TTC549 (cell line): ENCODE measurements around the gene DAZAP1.
"Not testable (repeated sequence)": the region's sequence is repeated elsewhere in the genome, so short reads cannot be mapped to it uniquely, and the experiment has no call there.

ENCODE experiments used
- FAIRE-seq: peaks from 2 replicates; lab custom pipeline; 2012; peaks lifted over from hg19 to GRCh38; lab: Jason Lieb, UNC

Gene DAZAP1

DNA sequence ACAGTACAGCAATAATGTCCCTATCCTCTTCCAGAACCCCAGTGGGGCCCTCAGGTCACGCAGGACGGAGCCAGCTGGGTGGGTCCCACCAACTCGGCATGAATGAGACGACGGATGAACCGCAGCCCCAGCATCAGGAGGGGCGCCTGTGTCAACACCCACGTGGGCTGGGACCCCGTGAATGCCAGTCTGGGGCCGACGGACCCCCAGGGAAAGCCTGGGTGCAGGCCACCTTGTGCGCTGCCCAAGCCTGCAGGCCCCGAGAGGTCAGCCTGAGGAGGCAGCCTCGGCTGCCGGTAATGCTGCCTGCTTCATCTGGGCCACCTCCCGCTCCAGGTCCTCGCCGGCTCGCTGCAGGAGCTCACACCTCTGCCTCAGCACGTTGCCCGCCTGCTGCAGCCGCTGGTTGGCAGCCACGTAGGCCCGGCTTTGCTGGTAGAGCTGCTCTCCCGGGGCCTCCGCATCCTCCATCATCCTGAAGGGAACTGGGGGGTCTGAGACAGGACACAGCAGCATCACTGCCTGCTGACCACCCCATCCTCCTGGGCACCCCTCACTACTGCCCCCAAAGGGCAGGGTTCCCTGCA is 67.5 kb downstream of the DAZAP1 start:
- FAIRE-seq: no peak

DNA sequence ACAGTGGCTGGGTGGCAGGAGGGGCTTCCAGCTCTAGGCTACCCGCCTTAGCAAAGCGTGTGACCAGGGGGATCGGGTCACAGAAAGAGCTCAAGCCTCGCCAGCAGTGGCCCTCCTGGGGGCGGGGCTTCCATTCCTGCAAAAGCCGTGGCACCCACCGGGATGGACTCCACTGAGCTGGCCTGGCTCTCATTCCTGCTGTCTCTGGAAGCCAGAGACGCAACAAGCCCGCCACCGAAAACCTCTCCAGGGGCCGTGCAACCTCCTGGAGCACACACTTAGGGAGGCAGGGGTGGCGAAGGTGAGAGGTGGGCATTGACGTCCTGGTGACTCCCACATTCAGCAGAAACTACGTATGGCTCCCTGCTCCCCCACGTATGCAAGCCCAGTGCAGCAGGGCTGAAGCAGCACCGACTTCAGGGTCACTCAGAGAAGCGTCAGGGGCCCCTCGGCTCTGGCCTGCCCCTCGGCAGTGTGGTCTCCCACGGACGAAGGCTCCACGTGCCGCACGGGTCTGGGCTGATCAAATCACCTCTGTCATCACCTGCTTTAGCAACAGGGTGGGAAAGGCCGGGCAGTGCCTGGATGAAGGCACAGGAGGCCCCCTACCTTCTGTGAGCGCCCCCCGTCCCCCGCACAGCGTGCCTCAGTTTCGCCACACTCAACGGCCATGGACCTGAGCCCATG is 68.5 kb downstream of the DAZAP1 start:
- no peak for FAIRE-seq

DNA sequence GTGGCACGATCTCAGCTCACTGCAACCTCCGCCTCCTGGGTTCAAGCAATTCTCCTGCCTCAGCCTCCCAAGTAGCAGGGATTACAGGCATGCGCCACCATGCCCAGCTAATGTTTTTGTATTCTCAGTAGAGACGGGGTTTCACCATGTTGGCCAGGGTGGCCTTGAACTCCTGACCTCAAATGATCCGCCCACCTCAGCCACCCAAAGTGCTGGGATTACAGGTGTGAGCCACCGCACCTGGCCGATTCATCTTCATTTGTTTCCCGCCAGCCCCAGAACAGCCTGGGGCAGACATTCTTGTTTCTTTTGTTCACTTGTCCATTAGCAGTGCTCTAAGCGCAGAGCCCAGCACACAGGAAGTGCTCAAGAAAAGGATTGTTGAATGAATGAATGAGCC is 69.7 kb downstream of the DAZAP1 start:
- not testable (repeated sequence) for FAIRE-seq

DNA sequence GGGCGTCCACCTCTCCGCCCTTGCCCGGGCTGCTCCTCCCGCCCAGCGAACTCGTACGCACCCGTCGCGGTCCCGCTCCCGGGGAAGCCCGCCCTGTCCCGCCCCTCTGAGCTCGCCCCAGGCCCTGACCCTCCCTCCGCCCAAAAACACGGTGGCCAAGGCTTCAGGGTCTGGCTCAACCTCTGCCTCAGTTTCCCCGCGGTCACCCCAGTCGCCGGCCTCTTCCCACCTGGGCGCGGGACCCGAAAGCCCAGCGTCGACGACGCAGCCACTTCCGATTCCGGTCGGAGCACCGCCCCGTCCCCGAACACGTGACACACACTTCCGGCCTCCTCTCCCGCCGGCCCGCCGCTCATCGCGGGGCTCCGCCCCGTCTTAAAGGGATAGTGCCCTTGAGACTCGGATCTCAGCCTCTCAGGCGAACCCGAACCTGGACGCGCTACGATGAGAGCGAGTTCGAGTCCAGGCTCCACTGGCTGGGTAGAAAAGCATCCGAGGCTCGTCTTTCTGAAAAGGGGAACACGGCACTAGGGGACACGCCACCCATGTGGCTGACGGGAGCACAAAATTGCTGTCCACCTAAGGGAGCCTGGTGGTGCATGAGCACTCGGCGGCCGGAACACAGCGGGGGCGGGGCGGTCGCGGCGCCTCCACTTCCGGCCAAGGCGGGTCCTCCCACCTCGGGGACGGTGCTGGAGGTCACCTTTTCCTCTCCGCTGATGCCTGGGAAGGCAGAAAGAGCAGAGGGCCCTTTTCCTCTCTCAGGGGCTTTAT is 71.7 kb downstream of the DAZAP1 start, which contains the start of gene C19orf25:
TSS of gene C19orf25 (minus strand) at position 282 of the 774 bp plus-strand sequence. CDS start 312 bp downstream, outside the sequence.
- FAIRE-seq: peak; percentile 62

DNA sequence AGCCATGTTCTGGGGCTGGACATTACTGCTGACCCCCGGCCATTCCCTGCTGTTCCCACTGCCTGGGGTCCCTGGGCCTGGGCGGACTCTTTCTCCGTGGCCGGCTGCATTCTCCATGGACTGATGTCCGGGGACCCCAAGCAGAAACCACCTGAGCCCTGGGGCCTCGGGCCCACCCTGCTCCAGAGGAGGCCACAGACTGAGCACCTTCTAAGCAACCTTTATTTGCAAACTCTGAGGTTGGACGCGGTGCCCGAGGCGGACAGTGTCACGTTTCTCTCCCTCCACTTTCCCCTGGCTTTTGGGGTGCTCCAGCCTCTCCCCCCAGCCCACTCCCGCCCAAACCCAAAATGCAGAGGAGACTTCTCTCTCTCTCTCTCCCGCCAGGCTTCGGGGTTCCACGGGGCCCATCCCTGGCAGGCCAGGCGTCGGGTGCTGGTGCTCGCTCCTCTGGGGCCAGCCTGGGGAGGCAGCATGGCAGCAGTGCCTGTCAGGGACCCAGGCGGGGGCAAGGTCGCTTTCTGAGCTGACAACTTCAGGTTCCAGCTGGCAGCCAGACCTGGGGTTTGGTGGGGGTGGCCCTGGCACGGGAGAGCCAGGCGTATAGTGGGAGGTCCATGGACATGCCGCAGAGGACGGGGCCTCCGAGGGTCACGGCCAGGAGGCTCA is 74.0 kb downstream of the DAZAP1 start:
- no peak for FAIRE-seq

DNA sequence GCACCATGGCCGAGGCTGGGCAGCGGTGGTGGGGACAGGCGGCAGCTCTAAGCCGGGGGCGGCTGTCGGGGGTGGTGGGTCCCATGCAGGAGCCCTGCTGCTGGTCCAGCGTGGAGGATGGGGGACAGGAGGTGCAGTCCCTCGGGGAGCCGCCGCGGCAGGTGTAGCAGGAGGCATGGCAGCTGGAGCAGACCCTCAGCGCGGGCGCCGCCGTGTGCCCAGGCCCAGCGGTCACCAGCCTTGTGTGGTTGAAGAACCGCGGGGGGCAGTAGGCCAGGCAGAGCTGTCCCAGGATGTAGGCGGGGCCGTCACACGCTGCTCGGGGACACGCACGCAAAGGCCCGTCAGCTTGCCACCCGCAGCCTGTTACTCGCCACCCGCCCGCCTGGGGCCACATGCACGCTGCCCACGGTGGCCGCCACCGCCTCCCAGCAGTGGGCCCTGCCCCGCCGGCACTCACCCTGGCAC is 74.5 kb downstream of the DAZAP1 start:
- no peak for FAIRE-seq

DNA sequence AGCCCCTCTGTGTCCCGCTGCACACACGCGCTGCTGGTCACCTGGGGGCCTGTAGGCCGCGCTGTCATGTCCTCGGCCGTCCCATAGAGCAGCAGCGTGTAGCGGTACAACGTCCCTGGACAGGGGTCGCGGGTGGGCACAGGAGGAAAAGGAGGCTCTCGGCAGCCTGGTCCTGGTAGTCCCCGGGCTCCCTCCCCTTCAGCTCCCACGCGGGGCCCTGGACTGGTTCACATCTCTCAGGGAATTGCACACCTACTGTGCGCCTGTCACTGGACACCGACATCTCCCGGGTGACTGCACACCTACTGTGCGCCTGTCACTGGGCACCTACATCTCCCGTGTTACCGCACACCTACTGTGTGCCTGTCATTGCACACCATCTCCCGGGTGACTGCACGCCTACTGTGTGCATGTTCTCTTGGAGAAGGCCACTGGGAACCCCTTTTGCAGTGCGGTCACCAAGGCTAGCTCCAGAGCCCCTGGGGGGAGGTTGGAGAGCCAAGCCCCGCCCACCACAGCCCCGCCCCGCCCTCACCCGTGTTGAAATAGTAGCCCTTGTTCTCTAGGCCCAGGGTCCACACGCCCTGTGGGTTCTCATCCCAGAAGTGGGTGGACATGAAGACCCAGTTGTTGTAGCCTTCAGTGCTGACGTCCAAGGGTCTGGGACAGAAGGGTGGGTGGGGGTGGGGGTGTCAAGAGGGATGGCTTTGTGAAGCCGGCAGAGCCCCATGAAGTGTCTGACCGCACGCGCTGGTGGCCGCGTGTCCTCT is 75.2 kb downstream of the DAZAP1 start:
- FAIRE-seq: no peak

DNA sequence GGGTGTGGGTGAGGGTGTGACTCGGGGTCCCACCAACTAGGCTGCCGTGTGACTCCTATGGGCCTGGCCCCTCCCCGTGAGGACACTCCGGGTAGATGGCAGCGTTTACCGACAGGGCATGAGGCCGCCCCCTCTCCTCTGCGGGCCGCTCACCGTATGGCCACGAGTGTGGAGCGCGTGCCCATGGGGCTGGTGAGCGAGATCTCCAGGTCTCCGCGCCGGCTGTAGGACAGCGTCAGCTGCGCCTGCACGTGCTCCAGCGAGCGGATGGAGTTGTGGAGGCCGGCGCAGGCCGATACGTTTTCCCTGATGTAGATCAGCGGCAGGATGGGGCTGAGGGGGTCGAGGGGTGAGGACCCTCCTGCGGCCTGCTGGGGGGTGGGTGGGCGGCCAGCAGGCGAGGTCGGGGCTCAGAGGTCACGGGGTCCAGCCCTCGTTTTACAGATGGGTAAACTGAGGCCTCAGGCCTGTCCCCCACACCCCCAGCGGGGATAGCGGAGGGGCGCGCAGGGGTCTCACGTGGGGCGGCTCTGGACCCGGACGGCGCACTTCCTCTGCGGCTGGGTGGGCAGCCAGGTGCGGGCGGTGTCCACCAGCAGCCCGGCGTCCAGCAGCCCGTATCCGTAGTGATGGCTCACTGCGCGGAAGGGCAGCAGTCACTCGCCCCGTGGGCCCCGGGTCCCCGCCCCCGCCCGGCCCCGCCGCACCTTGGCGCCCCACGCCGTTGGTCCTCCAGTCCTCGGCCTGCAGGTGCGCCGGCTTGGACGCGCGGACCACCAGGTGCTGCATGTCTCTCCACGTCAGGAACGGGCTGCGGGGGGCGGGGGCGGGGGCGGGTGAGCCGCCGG is 76.0 kb downstream of the DAZAP1 start:
- no peak for FAIRE-seq

DNA sequence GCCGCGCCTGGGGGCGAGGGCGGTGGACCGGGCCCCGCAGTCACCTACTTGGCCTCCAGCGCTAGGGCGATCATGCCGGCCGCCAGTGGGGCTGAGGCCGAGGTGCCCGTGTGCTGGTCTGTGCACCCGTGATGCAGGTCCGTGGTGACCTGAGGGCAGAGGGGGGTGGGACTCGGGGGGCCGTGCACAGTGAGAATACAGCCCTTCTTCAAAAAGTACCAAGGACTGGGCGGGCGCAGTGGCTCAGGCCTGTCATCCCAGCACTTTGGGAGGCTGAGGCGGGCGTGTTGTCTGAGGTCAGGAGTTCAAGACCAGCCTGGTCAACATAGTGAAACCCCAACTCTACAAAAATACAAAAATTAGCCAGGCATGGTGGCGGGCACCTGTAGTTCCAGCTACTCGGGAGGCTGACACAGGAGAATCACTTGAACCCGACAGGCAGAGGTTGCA is 76.6 kb downstream of the DAZAP1 start:
- no peak for FAIRE-seq
